GM21447 (cell line): ENCODE data around the gene SLX4IP.
"Not testable (repeated sequence)": the region's sequence is repeated elsewhere in the genome, so short reads cannot be mapped to it uniquely, and the experiment has no call there.

Source experiments
- ATAC-seq: cut with Tn5 transposase; IDR thresholded peaks from one replicate; pipeline ENCODE4 v1.9.1; 2021; ENCODE audit not compliant: unreplicated experiment

Gene SLX4IP

GRCh38 chr20:10595985-10596384 is 160.9 kb downstream of the SLX4IP start:
- no peak for ATAC-seq

DNA sequence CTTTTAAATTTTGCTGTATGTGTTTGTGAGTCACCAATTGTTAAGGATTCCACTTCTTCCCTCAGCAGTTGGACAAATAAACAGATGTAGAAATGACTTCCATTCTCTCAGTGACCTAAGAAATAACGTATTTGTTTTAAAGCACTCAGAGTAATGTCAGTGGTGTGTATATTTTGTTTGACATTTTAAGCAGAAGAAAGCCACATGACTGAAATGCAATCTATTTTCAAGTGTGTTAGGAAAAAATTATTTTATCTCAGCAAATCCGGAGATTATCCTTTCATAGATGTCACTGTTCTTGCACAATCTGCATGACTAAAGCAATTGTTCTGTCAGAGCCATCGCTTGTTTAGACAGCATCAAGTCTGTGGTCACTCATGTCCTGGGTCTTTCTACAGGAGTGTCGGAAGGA is 161.6 kb downstream of the SLX4IP start:
- no peak for ATAC-seq

DNA sequence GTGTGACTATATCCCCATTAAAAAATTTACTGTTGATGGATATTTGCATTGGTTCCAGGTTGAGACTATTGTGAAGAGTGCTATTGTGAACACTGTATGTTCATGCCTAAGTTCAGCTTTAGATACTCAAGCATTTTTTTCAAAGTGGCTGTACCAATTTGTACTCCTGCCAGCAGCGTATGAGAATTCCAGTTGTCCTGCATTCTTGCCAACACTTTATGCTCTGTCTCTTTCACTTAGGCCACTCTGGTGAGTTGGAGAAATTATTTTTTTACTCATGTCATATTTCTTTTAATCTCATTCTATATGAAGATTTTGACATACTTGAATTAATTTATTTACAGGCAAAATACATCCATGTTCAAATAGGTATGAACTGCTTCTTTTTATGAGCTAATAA is 162.5 kb downstream of the SLX4IP start:
- ATAC-seq = no peak

DNA sequence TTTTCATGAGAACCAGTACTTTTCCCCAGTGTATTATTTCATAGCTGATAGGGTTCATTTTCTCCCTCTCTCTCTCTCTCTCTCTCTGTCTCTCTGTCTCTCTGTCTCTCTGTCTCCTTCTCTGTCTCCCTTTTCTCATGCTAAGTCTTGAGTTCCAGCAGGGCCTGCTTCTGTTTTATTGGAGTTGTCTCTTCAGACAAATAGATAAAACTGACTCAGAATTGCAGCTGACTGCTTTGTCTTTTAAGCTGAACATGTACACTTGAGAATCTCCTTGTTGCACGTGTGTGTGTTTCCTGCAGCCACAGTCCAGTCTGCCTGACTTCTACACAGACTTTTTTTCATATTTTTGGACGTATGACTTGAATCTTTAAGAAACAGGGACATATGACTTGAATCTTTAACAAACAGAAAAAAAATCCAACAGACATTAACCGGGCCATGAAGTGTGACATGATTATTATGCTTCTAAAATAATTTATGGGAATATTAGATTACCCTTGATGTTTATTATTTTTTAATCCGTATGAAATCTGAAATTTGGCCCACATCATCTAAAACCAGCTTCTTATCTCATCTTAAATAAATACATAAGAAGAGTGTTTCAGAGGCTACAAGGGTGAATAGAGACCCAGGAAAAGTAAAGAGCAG is 167.2 kb downstream of the SLX4IP start:
- no peak for ATAC-seq

DNA sequence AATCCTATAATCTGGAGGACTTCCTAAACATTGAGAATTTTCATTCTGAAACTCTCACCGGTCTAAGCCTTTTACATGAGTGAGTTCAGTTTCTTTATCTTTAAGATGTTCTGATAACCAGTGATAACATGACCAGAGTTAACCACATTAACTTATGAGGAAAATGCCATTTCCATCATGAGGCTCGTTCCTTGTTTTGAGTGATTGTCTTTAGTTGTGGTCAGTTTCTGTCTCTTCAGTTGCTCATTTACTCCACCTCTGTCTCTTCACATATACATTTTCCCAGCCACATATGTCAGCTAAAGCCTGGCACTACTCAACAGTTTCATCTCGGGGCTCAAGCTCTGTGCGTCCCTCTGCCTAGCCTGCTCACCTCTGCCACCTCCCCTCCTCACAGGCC is 168.3 kb downstream of the SLX4IP start:
- no peak for ATAC-seq

GRCh38 chr20:10603971-10604864 is 169.1 kb downstream of the SLX4IP start:
- ATAC-seq = no peak

DNA sequence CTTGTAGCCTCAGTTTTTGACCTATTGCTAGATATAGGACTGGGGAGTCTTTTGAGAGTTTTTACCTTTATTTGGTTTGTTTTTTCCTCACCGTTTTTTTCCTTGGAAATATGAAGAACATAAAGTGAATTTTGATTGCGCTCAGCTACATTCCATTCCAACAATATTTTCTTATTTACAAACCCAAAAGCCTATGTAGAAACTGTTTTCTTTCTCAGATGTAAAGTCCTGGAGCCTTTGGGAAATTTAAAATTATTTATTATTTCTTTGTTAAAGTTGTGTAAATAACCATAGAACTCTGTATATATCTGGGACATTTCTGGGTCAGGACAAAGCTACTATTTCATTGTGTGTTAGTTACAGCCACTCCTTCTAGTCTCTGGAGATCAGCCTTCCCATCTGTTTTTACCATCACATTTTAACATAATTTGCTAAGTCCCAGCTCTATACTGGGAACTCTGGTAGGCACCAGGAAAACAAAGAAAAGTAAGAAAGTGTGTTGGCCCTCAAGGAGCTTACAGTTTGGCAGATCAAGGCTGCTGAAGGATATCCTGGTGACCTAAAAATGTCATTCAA is 169.8 kb downstream of the SLX4IP start:
- ATAC-seq = no peak

DNA sequence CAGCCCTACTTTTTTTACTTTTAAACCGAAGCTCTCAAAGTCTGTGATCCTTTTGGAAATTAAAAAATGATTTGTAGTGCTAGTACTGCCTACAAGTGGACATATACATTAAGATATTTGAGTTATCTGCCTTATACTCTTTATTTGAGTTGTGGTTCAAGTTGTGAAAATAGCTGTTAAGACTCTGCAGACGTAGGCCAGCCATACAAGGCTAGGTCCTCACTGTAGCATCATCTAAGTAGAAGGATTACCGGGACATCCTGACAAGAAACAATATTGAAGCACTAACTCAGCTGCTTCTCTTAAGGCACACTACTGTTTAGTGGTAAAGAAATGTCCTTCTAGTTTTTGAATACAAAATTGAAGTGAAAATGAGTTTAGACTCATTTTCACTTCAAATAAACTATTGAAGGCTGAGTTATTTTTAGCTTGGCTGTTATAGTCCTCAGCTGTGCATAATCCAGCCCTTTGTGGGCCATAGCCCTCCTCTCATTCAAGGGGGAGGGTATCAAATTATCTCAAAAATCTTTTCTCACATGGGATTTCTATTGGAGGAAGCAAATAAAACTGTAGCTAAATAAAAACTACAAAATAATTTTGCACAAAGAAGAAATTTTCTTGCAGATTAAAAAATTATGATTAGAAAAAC is 170.6 kb downstream of the SLX4IP start:
- ATAC-seq = no peak

DNA sequence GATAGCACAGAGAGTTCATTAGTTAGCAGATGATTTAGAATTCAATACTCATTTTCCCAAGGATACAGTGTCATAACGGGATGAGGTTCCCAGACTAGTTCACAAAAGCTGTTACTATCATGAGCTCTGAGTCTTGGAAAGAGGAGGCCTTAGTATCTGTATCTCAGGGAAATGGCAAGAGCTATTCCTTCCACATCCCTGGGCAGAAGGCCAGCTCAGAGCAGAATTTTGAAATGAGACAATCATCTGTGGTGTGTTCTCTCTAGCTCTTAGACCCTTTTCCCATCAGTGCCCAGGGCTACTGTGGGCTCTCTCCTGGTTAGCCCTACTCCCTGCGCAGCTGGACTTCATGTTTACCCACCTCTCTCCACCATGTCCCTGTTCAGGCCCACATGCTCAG is 174.2 kb downstream of the SLX4IP start:
- no peak for ATAC-seq

DNA sequence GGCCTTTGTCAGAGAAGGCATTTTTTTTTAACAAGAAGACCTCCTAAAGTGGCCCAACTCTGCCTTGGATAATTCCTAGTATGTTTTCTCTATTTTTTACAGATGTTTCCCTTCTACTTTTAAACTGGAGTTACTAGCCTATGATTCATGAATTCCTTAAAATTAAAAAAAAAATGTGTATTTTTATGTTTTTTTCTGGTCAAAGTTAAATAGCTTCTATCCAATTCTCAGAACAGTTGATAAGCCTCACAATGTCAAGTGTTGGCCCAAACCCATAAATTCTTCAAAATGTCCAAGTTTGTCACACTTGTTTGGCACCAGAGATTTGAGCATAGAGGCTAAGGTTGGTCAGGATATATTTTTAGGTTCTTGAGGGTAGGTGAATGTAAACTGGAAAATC is 174.7 kb downstream of the SLX4IP start:
- ATAC-seq = no peak

DNA sequence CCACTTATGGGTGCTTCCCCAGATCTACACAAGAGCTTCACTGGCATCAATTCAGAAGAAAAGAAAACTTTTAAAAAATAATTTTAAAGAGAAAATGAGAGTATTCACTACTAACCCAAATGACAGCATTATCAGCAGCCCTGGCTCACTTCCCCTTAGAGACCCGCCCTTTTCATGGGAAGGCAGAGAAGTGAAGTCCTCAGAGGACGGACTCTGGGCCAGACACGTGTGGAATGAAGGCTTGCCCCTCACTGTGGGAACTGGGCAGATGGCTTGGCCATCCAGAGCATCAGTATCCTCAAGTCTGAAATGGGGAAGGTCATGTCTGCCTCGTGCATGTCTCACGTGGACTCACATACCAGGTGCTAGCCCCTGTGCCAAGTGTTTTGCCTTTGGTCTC is 175.1 kb downstream of the SLX4IP start:
- no peak for ATAC-seq

GRCh38 chr20:10611357-10611756 is 176.3 kb downstream of the SLX4IP start:
- peak; percentile 88 for ATAC-seq

- not testable (repeated sequence) for ATAC-seq
Measured at GRCh38 chr20:10613426-10613825, 178.3 kb downstream of the SLX4IP start.

DNA sequence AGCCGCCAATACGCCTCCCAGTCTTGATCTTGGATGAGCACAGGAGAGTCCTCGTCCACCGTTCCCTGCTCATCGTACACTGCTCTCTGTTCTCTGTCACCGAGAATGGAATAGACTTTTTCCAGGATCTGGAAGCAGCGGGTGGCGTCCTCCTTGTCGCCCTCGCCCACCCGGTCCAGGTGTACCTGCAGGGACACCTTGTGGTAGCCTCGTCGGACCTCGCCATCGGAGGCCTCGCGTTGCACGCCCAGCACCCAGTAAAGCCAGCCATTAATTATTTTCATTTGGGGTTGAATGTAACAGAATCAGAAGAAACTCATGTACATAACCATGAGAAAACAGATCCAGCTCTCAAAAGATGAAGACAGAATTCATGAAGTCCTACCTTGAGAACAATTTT is 178.8 kb downstream of the SLX4IP start:
- ATAC-seq = no peak

DNA sequence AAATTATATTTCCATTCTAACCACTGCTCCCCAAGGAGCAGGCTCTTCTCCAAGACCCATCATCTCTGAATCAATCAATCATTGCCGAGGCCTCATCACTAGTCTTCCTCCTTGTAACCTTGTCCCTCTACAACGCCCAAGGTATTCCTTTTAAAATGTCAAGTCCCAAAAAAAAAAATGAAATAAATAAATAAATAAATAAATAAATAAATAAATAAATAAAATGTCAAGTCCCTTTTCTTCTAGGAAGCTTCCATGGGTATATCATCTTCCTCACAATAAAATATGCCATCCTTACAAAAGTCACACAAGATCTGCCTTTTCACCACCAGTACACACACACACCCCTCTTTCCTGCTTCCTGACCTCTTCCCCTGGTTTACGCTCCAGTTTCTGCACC is 181.1 kb downstream of the SLX4IP start:
- ATAC-seq = no peak

GRCh38 chr20:10617549-10618133 is 182.5 kb downstream of the SLX4IP start:
- not testable (repeated sequence) for ATAC-seq

DNA sequence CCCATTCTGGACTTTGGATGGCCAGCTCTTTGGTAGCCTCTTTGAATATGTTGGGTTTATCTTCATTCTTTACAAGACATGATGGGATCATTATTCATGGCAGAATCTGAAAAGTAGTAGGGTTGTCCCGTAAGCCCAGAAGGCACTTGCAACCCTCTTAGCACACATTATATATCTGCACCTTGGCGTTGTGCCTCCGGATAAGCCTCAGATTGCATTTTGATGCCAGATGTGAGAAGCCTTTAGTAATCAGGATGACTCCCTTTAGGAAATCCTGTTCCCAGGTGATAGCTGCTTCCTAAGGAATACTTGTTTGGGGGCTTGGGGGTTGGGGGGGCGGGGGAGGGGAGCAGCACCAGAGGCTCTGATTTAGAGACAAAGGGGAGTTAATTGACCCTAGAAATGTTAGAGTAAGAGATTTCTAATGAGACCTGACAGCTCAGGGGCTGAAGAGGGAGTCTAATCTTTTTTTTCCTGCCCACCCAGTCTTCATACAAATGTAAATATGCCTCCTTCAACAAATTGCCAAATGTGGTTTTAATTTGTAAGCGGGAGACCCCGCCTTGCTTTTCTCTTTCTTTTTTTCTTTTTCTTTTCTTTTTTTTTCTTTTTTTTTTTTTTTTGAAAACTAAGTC is 183.6 kb downstream of the SLX4IP start:
- no peak for ATAC-seq

- no peak for ATAC-seq
Measured at GRCh38 chr20:10619427-10619826, 184.3 kb downstream of the SLX4IP start.

- no peak for ATAC-seq
Measured at GRCh38 chr20:10621149-10621548, 186.0 kb downstream of the SLX4IP start.

DNA sequence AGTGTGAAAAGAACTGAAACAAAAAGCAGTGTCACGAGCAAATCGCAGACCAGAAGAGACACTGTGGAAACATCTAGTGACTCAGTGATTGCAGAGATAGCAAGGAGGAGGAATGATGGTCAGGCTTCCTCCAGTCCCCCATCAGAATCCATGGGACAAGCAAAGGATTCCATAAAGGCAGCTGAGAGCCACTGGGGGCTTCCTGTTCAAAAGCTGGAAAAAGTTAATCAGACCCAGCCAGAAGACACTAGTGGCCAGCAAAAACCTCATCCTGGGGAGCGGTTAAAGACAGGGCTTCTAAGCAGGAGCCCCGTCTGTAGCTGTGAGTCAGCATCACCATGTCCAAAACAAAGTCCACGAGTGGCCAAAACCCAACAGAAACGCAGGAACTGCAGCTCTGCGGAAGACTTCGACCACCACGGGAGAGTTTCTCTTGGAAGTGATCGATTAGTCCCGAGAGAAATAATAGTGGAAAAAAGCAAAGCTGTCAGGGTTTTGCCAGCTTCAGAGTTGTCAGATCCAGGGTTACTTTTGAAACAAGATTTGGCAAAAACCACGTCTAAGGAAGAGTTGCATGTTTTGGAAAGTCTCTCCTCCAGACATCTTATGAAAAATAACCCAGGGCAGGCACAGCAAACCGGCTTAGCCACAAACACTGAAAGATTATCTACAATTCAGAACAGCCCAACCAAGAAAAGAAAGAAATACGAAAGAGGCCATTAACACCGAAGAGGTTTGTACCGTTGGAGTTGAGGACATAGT is 187.7 kb downstream of the SLX4IP start:
- ATAC-seq = no peak
